ENCODE results near the gene COX8A. TPM values are rescaled to one million over a fixed set of nuclear protein-coding genes. Genes with fewer than 3 reads are reported as not detected.

COX8A gene
- total RNA-seq, 4 donors from 2014 or later: 373 to 510 (median 455) TPM

GRCh38 chr11:64010783-64011182 lies 36.4 kb downstream of the COX8A start:
- 64 to 81% methylated on average over 2 of the region's 2 CpGs for WGBS, 2 donors
- DNase-seq (ENCODE audit: low spot score in 2 of 2): no peak
- intact Hi-C loops (cut with DNase I; ENCODE audit: low total_unique reads): no loop called here
- TF ChIP-seq POLR2A (IDR thresholded peaks at IDR 0.05): no peak
- TF ChIP-seq, protein P1, sequence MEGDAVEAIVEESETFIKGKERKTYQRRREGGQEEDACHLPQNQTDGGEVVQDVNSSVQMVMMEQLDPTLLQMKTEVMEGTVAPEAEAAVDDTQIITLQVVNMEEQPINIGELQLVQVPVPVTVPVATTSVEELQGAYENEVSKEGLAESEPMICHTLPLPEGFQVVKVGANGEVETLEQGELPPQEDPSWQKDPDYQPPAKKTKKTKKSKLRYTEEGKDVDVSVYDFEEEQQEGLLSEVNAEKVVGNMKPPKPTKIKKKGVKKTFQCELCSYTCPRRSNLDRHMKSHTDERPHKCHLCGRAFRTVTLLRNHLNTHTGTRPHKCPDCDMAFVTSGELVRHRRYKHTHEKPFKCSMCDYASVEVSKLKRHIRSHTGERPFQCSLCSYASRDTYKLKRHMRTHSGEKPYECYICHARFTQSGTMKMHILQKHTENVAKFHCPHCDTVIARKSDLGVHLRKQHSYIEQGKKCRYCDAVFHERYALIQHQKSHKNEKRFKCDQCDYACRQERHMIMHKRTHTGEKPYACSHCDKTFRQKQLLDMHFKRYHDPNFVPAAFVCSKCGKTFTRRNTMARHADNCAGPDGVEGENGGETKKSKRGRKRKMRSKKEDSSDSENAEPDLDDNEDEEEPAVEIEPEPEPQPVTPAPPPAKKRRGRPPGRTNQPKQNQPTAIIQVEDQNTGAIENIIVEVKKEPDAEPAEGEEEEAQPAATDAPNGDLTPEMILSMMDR (IDR thresholded peaks at IDR 0.05): no peak
- no peak overlapping the region for H3K4me3 ChIP-seq (ENCODE audit: low read depth, poor library complexity, severe bottlenecking)

DNA sequence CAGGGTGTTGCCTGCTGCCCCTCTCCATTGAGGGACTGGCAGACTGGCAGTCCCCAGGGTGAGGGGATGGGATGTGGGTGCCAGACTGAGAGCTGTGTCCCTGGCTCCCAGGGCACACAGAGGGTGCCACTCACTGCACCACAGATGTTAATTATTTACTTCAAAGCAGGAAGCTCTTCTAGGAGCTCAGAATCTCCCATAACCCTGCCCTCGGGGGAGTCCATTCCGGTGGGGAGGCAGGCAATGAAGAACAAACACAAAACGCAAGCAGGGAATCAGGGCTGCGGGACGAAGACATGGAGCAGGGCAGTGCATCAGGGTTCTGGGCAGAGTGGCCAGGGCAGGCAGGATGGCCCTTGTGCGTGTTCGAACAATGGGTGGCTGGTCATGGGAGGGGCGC lies 37.0 kb downstream of the COX8A start:
- intact Hi-C loops (cut with DNase I; ENCODE audit: low total_unique reads): no loop called here
- H3K4me3 ChIP-seq (ENCODE audit: low read depth, poor library complexity, severe bottlenecking): no peak overlapping the region
- TF ChIP-seq, protein P1 (IDR thresholded peaks at IDR 0.05): no peak
- TF ChIP-seq POLR2A (IDR thresholded peaks at IDR 0.05): no peak
- 87 to 90% methylated on average over 8 of the region's 8 CpGs for WGBS, 2 donors
- no peak for DNase-seq (ENCODE audit: low spot score in 2 of 2)

DNA sequence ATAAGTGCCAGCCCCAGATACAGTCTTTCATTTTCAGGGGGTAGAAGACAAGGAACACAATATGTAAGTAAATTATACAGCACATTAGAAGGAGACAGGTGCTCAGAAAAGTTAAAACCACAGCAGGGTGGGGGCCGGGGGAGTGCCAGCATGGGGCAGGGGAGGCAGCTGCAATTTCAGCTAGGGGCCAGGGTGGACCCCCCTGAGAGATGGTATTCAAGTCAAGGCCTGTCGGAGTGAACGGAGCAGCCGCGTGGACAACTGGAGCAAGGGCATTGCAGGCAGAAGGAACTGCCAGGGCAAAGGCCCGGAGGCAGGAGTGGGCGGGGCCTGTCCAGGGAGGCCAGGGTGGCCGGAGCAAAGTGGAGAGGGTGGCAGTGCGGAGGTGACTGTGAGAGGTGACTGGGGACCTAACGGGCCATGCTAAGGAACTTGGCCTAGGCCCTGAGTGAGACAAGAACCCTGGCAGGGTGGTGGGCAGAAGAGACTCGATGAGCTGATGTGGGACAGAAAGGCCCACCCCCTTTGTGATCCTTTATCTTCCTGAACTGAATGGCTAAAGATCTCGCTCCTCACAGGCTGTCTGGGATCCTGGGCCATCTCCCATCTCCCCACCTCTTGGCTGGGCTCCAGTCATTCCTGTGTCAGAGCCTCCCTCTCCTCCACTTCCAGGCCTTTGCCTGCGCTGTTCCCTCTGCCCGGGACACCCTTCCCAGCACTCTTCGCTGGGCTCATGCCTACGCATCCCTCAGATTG lies 38.9 kb downstream of the COX8A start:
- no peak for DNase-seq (ENCODE audit: low spot score in 2 of 2)
- no peak overlapping the region for H3K4me3 ChIP-seq (ENCODE audit: low read depth, poor library complexity, severe bottlenecking)
- intact Hi-C loops (cut with DNase I; ENCODE audit: low total_unique reads): no loop called here
- WGBS, 2 donors: 83 to 86% methylated on average over 16 of the region's 16 CpGs
- TF ChIP-seq, protein P1 (IDR thresholded peaks at IDR 0.05): no peak
- TF ChIP-seq POLR2A (IDR thresholded peaks at IDR 0.05): no peak

DNA sequence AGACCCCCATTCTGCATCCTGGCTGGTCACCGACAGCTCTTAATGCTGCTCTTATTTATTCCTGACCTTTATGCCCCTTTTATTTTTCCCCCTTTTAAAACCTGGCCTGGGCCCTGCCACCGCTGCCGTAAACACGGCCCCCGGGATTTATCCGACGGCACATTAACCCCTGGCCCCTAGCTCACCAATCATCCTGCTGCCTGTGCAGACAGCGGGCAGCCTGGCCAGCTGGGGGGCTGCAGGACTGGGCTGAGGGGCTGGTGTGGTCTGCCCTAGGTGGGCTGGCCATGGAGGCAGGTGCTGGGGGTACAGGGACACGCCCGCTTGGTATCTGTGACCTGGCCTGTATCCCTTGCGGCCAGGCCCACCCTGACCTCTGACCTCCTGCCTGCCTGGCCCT lies 39.9 kb downstream of the COX8A start:
- no peak for DNase-seq (ENCODE audit: low spot score in 2 of 2)
- H3K4me3 ChIP-seq (ENCODE audit: low read depth, poor library complexity, severe bottlenecking): no peak overlapping the region
- WGBS, 2 donors: 92 to 95% methylated on average over 11 of the region's 11 CpGs
- TF ChIP-seq, protein P1 (IDR thresholded peaks at IDR 0.05): no peak
- TF ChIP-seq POLR2A (IDR thresholded peaks at IDR 0.05): no peak
- intact Hi-C loops (cut with DNase I; ENCODE audit: low total_unique reads): no loop called here

GRCh38 chr11:64015510-64015909 lies 41.1 kb downstream of the COX8A start:
- no peak overlapping the region for H3K4me3 ChIP-seq (ENCODE audit: low read depth, poor library complexity, severe bottlenecking)
- no peak for DNase-seq (ENCODE audit: low spot score in 2 of 2)
- intact Hi-C loops (cut with DNase I; ENCODE audit: low total_unique reads): no loop called here
- no peak for TF ChIP-seq POLR2A (IDR thresholded peaks at IDR 0.05)
- TF ChIP-seq, protein P1 (IDR thresholded peaks at IDR 0.05): no peak
- 87 to 89% methylated on average over 20 of the region's 20 CpGs for WGBS, 2 donors
